HEK293 (cell line): Measurements from ENCODE around the gene DGKQ.
A peak's percentile ranks its signal among the peaks of the same experiment; 100 is the strongest.

Experiments used
- CTCF ChIA-PET: fragments of 350-600 bp; formaldehyde crosslinking; extraction: SDS; loops from one replicate; lab custom pipeline; 2021; ENCODE audit warnings: antibody characterized with exemption; lab: Yijun Ruan, JAX
- POLR2A ChIA-PET: fragments of 300-600 bp; formaldehyde crosslinking; extraction: SDS; loops from one replicate; lab custom pipeline; 2020; ENCODE audit warnings: antibody characterized with exemption, inconsistent platforms; lab: Yijun Ruan, JAX
- H3K27ac ChIP-seq: fragments of 200-500 bp; sonication (Bioruptor generic); 2 replicates; pipeline ENCODE4 v1.5.1; 2014; ENCODE audit warnings: low read depth, low read length, control low read depth, inconsistent platforms; ENCODE audit errors: extremely low read depth
- H3K36me3 ChIP-seq, 2 experiments: fragments of 200-500 bp in 1 of 2; sonication (Bioruptor generic) in 1 of 2; 1 replicate in 1 of 2; 2 replicates in 1 of 2; pipeline ENCODE4 v1.5.1; 2014 to 2017; ENCODE audit warnings: inconsistent platforms in 2 of 2, low read length in 2 of 2; ENCODE audit not compliant: control insufficient read depth in 2 of 2, insufficient read depth in 1 of 2
- H3K4me1 ChIP-seq: fragments of 200-500 bp; sonication (Bioruptor generic); 2 replicates; pipeline ENCODE4 v1.5.1; 2014; ENCODE audit warnings: mild to moderate bottlenecking, low read length, inconsistent platforms; ENCODE audit not compliant: control insufficient read depth, insufficient read depth
- H3K4me3 ChIP-seq: 2 replicates; pipeline ENCODE4 v1.5.1; 2011; ENCODE audit warnings: low read depth, mild to moderate bottlenecking, control low read depth, low read length, moderate library complexity
- H3K9me3 ChIP-seq: fragments of 200-500 bp; sonication (Bioruptor generic); 2 replicates; pipeline ENCODE4 v1.5.1; 2014; ENCODE audit warnings: low read depth, low read length, inconsistent platforms; ENCODE audit not compliant: control insufficient read depth, insufficient read depth
- KLF16 ChIP-seq: fragments of 450-650 bp; formaldehyde crosslinking; IDR thresholded peaks from 2 replicates; pipeline ENCODE4 v1.5.1; 2017; ENCODE audit warnings: missing biosample characterization, missing genetic modification characterization
- ZFP41 ChIP-seq: fragments of 450-650 bp; formaldehyde crosslinking; IDR thresholded peaks from 2 replicates; pipeline ENCODE4 v1.5.1; 2016; ENCODE audit warnings: missing biosample characterization, missing genetic modification characterization, borderline replicate concordance
- ZNF366 ChIP-seq: fragments of 450-650 bp; formaldehyde crosslinking; conservative IDR thresholded peaks from 2 replicates; pipeline ENCODE4 v1.5.1; 2016; ENCODE audit warnings: missing biosample characterization, missing genetic modification characterization
- ZNF555 ChIP-seq: fragments of 450-650 bp; formaldehyde crosslinking; conservative IDR thresholded peaks from 2 replicates; pipeline ENCODE4 v1.5.1; 2017; ENCODE audit warnings: missing biosample characterization, mild to moderate bottlenecking, missing genetic modification characterization, inconsistent platforms
- ZNF560 ChIP-seq: fragments of 450-650 bp; formaldehyde crosslinking; IDR thresholded peaks from 2 replicates; pipeline ENCODE4 v1.5.1; 2017; ENCODE audit warnings: missing biosample characterization, missing genetic modification characterization, borderline replicate concordance
- ZNF561 ChIP-seq: fragments of 450-650 bp; IDR thresholded peaks from 2 replicates; pipeline ENCODE4 v1.5.1; 2018; ENCODE audit warnings: missing biosample characterization, missing genetic modification characterization, borderline replicate concordance
- ZNF600 ChIP-seq: fragments of 450-650 bp; formaldehyde crosslinking; IDR thresholded peaks from 2 replicates; pipeline ENCODE4 v1.5.1; 2016; ENCODE audit warnings: missing biosample characterization, missing genetic modification characterization
- ZNF777 ChIP-seq: fragments of 450-650 bp; formaldehyde crosslinking; IDR thresholded peaks from 2 replicates; pipeline ENCODE4 v1.5.1; 2017; ENCODE audit warnings: missing biosample characterization, missing genetic modification characterization, borderline replicate concordance
- ZSCAN30 ChIP-seq: fragments of 450-650 bp; IDR thresholded peaks from 2 replicates; pipeline ENCODE4 v1.5.1; 2018; ENCODE audit warnings: missing biosample characterization, mild to moderate bottlenecking, missing genetic modification characterization, moderate library complexity
- TF ChIP-seq, protein P1 (sequence below): fragments of 450-650 bp; formaldehyde crosslinking; IDR thresholded peaks from 2 replicates; pipeline ENCODE4 v1.5.1; 2016; ENCODE audit warnings: missing biosample characterization, missing genetic modification characterization
- TF ChIP-seq, protein P2 (sequence below): fragments of 450-650 bp; formaldehyde crosslinking; IDR thresholded peaks from 2 replicates; pipeline ENCODE4 v1.5.1; 2016; ENCODE audit warnings: missing biosample characterization, missing genetic modification characterization
- TF ChIP-seq, protein P3 (sequence below): fragments of 450-650 bp; formaldehyde crosslinking; IDR thresholded peaks from 2 replicates; pipeline ENCODE4 v1.5.1; 2017; ENCODE audit warnings: missing biosample characterization, missing genetic modification characterization
- TF ChIP-seq, protein P4 (sequence below): fragments of 450-650 bp; formaldehyde crosslinking; IDR thresholded peaks from 2 replicates; pipeline ENCODE4 v1.5.1; 2016; ENCODE audit warnings: missing biosample characterization, missing genetic modification characterization
- TF ChIP-seq, protein P5 (sequence below): fragments of 450-650 bp; formaldehyde crosslinking; IDR thresholded peaks from 2 replicates; pipeline ENCODE4 v1.5.1; 2016; ENCODE audit warnings: missing biosample characterization, missing genetic modification characterization, borderline replicate concordance

DGKQ gene

DNA sequence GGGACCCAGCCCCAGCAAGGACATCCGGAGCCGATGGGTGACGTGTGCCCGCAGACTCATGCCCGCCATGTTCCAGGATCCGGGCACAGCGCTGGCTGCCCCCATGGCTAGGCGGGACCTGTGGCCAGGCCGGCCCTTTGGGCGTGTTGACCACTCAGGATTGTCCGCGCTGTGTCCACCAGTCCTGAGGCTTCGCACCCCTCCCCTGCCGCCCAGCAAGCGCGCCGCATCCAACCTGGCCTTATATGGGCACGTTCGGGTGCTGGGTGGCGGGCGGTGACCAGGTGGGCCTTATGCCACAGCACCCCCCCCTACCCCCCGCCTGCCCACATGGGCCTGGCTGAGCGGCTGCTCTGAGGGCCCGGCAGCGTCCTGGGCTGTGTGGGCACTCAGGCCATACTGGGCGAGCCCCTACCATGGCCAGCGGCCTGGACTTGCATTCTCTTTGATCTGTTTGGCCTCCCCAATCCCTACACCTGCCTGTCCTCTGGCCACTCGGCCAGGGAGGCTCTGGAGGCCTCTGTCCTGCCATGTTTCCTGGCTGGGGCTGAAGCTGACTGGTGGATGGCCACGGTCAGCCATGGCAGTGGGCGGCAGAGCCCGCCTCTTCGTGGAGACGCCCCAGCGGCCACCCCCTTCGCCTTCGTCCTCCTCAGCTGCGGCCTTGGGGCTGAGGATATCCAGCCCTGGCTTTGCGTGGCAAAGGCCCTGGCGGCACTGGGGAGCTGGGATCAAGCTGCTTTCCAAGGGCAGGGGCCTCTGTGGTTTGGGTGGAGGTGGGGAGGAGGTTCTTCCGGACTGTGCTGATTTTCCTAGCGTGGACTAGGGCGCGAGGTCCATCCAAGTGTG lies 40.1 kb upstream of the DGKQ start:
- TF ChIP-seq, protein P1, sequence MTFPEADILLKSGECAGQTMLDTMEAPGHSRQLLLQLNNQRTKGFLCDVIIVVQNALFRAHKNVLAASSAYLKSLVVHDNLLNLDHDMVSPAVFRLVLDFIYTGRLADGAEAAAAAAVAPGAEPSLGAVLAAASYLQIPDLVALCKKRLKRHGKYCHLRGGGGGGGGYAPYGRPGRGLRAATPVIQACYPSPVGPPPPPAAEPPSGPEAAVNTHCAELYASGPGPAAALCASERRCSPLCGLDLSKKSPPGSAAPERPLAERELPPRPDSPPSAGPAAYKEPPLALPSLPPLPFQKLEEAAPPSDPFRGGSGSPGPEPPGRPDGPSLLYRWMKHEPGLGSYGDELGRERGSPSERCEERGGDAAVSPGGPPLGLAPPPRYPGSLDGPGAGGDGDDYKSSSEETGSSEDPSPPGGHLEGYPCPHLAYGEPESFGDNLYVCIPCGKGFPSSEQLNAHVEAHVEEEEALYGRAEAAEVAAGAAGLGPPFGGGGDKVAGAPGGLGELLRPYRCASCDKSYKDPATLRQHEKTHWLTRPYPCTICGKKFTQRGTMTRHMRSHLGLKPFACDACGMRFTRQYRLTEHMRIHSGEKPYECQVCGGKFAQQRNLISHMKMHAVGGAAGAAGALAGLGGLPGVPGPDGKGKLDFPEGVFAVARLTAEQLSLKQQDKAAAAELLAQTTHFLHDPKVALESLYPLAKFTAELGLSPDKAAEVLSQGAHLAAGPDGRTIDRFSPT (tag by site-specific recombination): peak; percentile 70
- TF ChIP-seq, protein P2, sequence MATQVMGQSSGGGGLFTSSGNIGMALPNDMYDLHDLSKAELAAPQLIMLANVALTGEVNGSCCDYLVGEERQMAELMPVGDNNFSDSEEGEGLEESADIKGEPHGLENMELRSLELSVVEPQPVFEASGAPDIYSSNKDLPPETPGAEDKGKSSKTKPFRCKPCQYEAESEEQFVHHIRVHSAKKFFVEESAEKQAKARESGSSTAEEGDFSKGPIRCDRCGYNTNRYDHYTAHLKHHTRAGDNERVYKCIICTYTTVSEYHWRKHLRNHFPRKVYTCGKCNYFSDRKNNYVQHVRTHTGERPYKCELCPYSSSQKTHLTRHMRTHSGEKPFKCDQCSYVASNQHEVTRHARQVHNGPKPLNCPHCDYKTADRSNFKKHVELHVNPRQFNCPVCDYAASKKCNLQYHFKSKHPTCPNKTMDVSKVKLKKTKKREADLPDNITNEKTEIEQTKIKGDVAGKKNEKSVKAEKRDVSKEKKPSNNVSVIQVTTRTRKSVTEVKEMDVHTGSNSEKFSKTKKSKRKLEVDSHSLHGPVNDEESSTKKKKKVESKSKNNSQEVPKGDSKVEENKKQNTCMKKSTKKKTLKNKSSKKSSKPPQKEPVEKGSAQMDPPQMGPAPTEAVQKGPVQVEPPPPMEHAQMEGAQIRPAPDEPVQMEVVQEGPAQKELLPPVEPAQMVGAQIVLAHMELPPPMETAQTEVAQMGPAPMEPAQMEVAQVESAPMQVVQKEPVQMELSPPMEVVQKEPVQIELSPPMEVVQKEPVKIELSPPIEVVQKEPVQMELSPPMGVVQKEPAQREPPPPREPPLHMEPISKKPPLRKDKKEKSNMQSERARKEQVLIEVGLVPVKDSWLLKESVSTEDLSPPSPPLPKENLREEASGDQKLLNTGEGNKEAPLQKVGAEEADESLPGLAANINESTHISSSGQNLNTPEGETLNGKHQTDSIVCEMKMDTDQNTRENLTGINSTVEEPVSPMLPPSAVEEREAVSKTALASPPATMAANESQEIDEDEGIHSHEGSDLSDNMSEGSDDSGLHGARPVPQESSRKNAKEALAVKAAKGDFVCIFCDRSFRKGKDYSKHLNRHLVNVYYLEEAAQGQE (tag by site-specific recombination): peak; percentile 67; the same call in 1 of the 2 replicates
- TF ChIP-seq ZNF777 (tag by site-specific recombination) (no peak), ZNF600 (0 out of 2 replicates have a peak, but pooled peaks have one; percentile 26)
- no peak overlapping the region for H3K4me3 ChIP-seq
- H3K9me3 ChIP-seq: no peaks in the 10 kb centered on the region
- H3K36me3 ChIP-seq: peaks cover 0 to 14% of the 10 kb centered on the region in 2 experiments; a peak in 1 of 3 replicates
- H3K27ac ChIP-seq: no peak overlapping the region
- no peaks in the 10 kb centered on the region; the same call in 1 of the 2 replicates for H3K4me1 ChIP-seq
- POLR2A ChIA-PET: no interaction called here
- CTCF ChIA-PET: no interaction called here

DNA sequence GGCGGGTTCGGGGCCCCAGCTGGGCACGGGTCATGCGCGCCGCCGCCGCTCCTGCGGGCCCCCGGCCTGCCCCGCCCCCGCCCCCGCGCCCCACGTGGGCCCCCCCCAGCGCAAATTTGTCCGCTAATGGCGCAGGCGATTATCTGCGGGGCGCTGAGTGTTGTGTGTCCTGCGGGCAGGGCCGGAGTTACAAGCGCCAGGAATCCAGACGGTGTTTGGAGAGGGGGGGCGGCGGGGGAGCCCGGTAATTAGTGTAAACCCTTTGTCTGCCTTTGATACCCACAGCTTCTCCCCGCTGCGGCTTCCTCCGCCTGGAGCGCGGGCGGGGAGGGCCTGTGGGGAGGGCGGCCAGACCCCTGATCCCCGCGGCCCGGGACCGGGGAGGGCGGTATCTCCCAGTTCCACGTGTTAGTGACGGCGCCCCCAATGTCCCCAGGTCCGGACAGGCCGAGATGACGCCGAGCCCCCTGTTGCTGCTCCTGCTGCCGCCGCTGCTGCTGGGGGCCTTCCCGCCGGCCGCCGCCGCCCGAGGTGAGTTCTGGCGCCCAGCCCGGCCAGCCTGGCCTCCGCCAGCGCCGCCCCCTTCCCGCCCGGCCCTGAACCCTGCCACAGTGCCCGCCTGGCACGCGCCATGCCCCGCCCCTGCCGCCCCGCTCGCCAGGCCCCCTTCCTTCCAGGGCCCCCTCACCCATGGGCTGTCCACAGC lies 38.8 kb upstream of the DGKQ start:
- no peaks in the 10 kb centered on the region; the same call in 1 of the 2 replicates for H3K4me1 ChIP-seq
- no peaks in the 10 kb centered on the region for H3K9me3 ChIP-seq
- peak overlapping the region; percentile 21 for H3K4me3 ChIP-seq
- CTCF ChIA-PET: no interaction called here
- POLR2A ChIA-PET: no interaction called here
- peaks cover 0 to 14% of the 10 kb centered on the region in 2 experiments; a peak in 1 of 3 replicates for H3K36me3 ChIP-seq
- H3K27ac ChIP-seq: no peak overlapping the region
- no peak for TF ChIP-seq ZNF366 (tag by site-specific recombination)
- TF ChIP-seq ZFP41 (tag by site-specific recombination): no peak
- no peak for TF ChIP-seq ZNF561
- TF ChIP-seq ZNF560 (tag by site-specific recombination): no peak
- TF ChIP-seq, protein P3, sequence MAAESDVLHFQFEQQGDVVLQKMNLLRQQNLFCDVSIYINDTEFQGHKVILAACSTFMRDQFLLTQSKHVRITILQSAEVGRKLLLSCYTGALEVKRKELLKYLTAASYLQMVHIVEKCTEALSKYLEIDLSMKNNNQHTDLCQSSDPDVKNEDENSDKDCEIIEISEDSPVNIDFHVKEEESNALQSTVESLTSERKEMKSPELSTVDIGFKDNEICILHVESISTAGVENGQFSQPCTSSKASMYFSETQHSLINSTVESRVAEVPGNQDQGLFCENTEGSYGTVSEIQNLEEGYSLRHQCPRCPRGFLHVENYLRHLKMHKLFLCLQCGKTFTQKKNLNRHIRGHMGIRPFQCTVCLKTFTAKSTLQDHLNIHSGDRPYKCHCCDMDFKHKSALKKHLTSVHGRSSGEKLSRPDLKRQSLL (tag by site-specific recombination): no peak
- TF ChIP-seq ZSCAN30 (tag by site-specific recombination): no peak
- TF ChIP-seq ZNF555 (tag by site-specific recombination): no peak
- TF ChIP-seq, protein P4, sequence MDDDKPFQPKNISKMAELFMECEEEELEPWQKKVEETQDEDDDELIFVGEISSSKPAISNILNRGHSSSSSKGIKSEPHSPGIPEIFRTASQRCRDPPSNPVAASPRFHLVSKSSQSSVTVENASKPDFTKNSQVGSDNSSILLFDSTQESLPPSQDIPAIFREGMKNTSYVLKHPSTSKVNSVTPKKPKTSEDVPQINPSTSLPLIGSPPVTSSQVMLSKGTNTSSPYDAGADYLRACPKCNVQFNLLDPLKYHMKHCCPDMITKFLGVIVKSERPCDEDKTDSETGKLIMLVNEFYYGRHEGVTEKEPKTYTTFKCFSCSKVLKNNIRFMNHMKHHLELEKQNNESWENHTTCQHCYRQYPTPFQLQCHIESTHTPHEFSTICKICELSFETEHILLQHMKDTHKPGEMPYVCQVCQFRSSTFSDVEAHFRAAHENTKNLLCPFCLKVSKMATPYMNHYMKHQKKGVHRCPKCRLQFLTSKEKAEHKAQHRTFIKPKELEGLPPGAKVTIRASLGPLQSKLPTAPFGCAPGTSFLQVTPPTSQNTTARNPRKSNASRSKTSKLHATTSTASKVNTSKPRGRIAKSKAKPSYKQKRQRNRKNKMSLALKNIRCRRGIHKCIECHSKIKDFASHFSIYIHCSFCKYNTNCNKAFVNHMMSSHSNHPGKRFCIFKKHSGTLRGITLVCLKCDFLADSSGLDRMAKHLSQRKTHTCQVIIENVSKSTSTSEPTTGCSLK (tag by site-specific recombination): no peak
- TF ChIP-seq, protein P5, sequence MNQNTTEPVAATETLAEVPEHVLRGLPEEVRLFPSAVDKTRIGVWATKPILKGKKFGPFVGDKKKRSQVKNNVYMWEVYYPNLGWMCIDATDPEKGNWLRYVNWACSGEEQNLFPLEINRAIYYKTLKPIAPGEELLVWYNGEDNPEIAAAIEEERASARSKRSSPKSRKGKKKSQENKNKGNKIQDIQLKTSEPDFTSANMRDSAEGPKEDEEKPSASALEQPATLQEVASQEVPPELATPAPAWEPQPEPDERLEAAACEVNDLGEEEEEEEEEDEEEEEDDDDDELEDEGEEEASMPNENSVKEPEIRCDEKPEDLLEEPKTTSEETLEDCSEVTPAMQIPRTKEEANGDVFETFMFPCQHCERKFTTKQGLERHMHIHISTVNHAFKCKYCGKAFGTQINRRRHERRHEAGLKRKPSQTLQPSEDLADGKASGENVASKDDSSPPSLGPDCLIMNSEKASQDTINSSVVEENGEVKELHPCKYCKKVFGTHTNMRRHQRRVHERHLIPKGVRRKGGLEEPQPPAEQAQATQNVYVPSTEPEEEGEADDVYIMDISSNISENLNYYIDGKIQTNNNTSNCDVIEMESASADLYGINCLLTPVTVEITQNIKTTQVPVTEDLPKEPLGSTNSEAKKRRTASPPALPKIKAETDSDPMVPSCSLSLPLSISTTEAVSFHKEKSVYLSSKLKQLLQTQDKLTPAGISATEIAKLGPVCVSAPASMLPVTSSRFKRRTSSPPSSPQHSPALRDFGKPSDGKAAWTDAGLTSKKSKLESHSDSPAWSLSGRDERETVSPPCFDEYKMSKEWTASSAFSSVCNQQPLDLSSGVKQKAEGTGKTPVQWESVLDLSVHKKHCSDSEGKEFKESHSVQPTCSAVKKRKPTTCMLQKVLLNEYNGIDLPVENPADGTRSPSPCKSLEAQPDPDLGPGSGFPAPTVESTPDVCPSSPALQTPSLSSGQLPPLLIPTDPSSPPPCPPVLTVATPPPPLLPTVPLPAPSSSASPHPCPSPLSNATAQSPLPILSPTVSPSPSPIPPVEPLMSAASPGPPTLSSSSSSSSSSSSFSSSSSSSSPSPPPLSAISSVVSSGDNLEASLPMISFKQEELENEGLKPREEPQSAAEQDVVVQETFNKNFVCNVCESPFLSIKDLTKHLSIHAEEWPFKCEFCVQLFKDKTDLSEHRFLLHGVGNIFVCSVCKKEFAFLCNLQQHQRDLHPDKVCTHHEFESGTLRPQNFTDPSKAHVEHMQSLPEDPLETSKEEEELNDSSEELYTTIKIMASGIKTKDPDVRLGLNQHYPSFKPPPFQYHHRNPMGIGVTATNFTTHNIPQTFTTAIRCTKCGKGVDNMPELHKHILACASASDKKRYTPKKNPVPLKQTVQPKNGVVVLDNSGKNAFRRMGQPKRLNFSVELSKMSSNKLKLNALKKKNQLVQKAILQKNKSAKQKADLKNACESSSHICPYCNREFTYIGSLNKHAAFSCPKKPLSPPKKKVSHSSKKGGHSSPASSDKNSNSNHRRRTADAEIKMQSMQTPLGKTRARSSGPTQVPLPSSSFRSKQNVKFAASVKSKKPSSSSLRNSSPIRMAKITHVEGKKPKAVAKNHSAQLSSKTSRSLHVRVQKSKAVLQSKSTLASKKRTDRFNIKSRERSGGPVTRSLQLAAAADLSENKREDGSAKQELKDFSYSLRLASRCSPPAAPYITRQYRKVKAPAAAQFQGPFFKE (tag by site-specific recombination): no peak
- no peak for TF ChIP-seq KLF16
